Activated CD4-positive, alpha-beta T cell treated with anti-CD3 and anti-CD28 coated beads, Interleukin-2, amount 10 ng/mL, durations not matched to agents 24 days and 14 days (primary cell): ENCODE results near the gene RDH16. TPM values are rescaled to one million over a fixed set of nuclear protein-coding genes. Genes with fewer than 3 reads are reported as not detected.
A peak's percentile ranks its signal among the peaks of the same experiment; 100 is the strongest.
"Not testable (repeated sequence)": the region's sequence is repeated elsewhere in the genome, so short reads cannot be mapped to it uniquely, and the experiment has no call there.

ENCODE experiments used
- DNase-seq: peaks from one replicate; pipeline ENCODE4 v3.0.0; 2022
- H3K27ac Mint-ChIP-seq: one replicate; pipeline ENCODE4 v1.8.0; 2022; ENCODE audit warnings: mild to moderate bottlenecking, mixed read lengths
- H3K27me3 Mint-ChIP-seq: one replicate; pipeline ENCODE4 v1.8.0; 2022; ENCODE audit warnings: mixed read lengths
- H3K36me3 Mint-ChIP-seq: one replicate; pipeline ENCODE4 v1.8.0; 2022; ENCODE audit warnings: low read depth, mild to moderate bottlenecking, mixed read lengths
- H3K4me1 Mint-ChIP-seq: one replicate; pipeline ENCODE4 v1.8.0; 2021; ENCODE audit warnings: mixed read lengths
- H3K4me3 Mint-ChIP-seq: one replicate; pipeline ENCODE4 v1.8.0; 2022; ENCODE audit warnings: mild to moderate bottlenecking, moderate library complexity, mixed read lengths
- H3K9me3 Mint-ChIP-seq: one replicate; pipeline ENCODE4 v1.8.0; 2021; ENCODE audit warnings: mixed read lengths
- intact Hi-C: fragments of 100-400 bp; cut with micrococcal nuclease; formaldehyde crosslinking; loops from one replicate; pipeline ENCODE4 v1.15.1; 2023
- total RNA-seq: library from RNA; stranded (reverse); gene quantifications from 2 replicates; pipeline ENCODE4 v1.2.3, GENCODE V29; 2022

RDH16 gene
- total RNA-seq, 1 donor from 2014 or later = 0.42 TPM

- no peak for DNase-seq
- intact Hi-C loops = no loop called here
- no peak overlapping the region for H3K27ac Mint-ChIP-seq
- no peaks in the 10 kb centered on the region for H3K27me3 Mint-ChIP-seq
- H3K9me3 Mint-ChIP-seq = no peaks in the 10 kb centered on the region
- no peak overlapping the region for H3K4me3 Mint-ChIP-seq
- H3K36me3 Mint-ChIP-seq = no peaks in the 10 kb centered on the region
- H3K4me1 Mint-ChIP-seq = peaks cover 3% of the 10 kb centered on the region
Measured at GRCh38 chr12:56932867-56933266, 24.5 kb downstream of the RDH16 start.

DNA sequence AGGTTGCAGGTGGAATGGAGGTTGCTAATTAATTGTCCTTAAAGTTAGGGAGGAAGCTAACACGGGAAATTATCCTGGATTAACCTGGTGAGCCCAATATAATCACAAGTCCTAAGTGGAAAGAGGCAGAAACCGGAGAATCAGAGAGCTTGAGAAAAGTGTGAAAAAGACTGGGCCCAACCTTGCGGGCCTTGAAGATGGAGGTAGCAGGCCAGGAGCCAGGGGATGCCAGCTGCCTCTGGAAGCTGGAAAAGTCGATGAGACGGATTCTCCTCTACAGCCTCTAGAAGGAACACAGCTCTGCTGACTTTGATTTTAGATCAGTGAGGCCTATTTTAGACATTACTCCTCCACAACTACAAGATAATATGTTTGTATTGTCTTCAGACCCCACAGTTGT lies 25.3 kb downstream of the RDH16 start:
- H3K27ac Mint-ChIP-seq = no peak overlapping the region

DNA sequence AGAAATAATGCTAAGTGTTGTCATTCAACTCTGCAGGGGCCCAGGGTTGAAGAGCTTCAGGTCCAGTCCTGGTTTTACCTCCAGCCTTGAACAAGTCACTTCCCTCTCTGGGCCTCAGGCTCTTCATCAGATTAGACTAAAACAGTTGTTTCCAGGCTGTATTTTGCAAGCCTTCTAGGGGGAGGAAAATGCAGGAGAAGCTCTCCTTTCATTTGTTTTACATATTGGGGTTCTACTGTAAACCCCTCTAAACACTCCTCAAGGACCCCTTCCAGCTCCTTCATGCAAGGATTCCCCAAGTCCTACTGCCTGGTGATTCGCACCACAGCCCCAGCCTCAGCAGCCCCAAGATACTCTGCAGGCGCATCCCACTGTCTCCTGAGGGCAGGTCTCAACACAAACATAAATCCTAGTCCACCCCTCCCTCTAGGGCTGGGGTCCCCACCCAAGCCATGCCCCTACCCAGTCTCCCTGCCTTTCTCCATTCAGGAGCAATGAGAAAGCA lies 25.9 kb downstream of the RDH16 start:
- no peak overlapping the region for H3K4me3 Mint-ChIP-seq
- peaks cover 5% of the 10 kb centered on the region for H3K27me3 Mint-ChIP-seq
- H3K36me3 Mint-ChIP-seq = no peaks in the 10 kb centered on the region
- no peaks in the 10 kb centered on the region for H3K9me3 Mint-ChIP-seq
- no peak overlapping the region for H3K27ac Mint-ChIP-seq
- peaks cover 3% of the 10 kb centered on the region for H3K4me1 Mint-ChIP-seq
- DNase-seq = peak; percentile 65
- intact Hi-C loops = no loop called here

More for the DNA sequence above, 25.3 kb downstream of the RDH16 start:
- intact Hi-C loops = no loop called here
- Mint-ChIP-seq H3K36me3 (no peaks in the 10 kb centered on the region), H3K4me3 (no peak overlapping the region), H3K4me1 (peaks cover 3% of the 10 kb centered on the region), H3K27me3 (peaks cover 3% of the 10 kb centered on the region), H3K9me3 (no peaks in the 10 kb centered on the region)
- DNase-seq = no peak

- intact Hi-C loops = no loop called here
- H3K4me1 Mint-ChIP-seq = peaks cover 3% of the 10 kb centered on the region
- no peaks in the 10 kb centered on the region for H3K36me3 Mint-ChIP-seq
- DNase-seq = no peak
- H3K27ac Mint-ChIP-seq = no peak overlapping the region
- H3K4me3 Mint-ChIP-seq = no peak overlapping the region
- H3K27me3 Mint-ChIP-seq = peaks cover 5% of the 10 kb centered on the region
- H3K9me3 Mint-ChIP-seq = no peaks in the 10 kb centered on the region
Measured at GRCh38 chr12:56930241-56930640, 27.2 kb downstream of the RDH16 start.

DNA sequence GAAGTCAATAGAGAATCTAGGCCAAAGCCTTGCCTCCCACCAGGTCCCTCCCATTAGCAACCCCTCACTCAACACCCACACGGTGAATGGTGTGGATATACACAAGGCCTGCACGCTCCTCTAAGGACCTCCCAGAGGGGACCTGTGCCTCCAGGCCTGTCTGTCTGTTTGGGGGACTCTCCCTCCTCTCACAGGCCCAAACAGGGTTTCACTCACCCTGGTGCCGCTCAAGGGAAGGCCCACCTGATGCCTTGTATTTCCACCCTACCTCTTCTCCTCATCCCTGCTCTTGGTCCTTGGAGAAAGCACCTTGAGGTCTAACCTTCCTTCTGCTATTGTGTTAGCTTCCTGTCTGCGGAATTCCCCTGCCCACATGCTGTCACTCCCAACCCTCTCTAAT lies 27.6 kb downstream of the RDH16 start:
- no peak for DNase-seq
- peaks cover 6% of the 10 kb centered on the region for H3K27me3 Mint-ChIP-seq
- H3K27ac Mint-ChIP-seq = no peak overlapping the region
- no peaks in the 10 kb centered on the region for H3K36me3 Mint-ChIP-seq
- no peak overlapping the region for H3K4me3 Mint-ChIP-seq
- no peaks in the 10 kb centered on the region for H3K9me3 Mint-ChIP-seq
- H3K4me1 Mint-ChIP-seq = peaks cover 3% of the 10 kb centered on the region
- intact Hi-C loops = no loop called here

DNA sequence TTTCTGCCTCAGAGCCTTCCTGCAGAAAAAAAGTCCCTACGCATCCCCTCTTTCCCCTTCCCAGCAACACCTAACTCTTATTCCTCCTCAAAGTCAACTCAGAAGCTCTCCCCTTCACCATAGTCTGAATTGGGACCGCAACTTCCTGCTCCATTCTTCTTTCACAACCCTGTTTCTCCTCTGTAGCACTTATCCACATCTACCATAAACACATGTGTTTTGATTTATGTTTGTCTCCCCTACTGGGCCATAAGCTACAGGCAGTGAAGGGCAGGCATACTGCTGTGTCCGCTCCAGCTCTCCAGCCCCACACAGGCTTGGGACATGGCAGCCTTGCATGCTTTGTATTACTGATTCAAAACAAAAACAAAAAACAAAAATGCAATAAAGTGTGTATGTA lies 29.1 kb downstream of the RDH16 start:
- H3K27me3 Mint-ChIP-seq = peaks cover 7% of the 10 kb centered on the region
- H3K4me1 Mint-ChIP-seq = peaks cover 3% of the 10 kb centered on the region
- DNase-seq = no peak
- no peaks in the 10 kb centered on the region for H3K9me3 Mint-ChIP-seq
- no peaks in the 10 kb centered on the region for H3K36me3 Mint-ChIP-seq
- H3K4me3 Mint-ChIP-seq = no peak overlapping the region
- H3K27ac Mint-ChIP-seq = no peak overlapping the region
- intact Hi-C loops = no loop called here

- no peak overlapping the region for H3K27ac Mint-ChIP-seq
- H3K4me3 Mint-ChIP-seq = no peak overlapping the region
- H3K36me3 Mint-ChIP-seq = no peaks in the 10 kb centered on the region
- H3K4me1 Mint-ChIP-seq = peaks cover 3% of the 10 kb centered on the region
- H3K9me3 Mint-ChIP-seq = no peaks in the 10 kb centered on the region
- DNase-seq = no peak
- intact Hi-C loops = no loop called here
- peaks cover 7% of the 10 kb centered on the region for H3K27me3 Mint-ChIP-seq
Measured at GRCh38 chr12:56927281-56927680, 30.1 kb downstream of the RDH16 start.

DNA sequence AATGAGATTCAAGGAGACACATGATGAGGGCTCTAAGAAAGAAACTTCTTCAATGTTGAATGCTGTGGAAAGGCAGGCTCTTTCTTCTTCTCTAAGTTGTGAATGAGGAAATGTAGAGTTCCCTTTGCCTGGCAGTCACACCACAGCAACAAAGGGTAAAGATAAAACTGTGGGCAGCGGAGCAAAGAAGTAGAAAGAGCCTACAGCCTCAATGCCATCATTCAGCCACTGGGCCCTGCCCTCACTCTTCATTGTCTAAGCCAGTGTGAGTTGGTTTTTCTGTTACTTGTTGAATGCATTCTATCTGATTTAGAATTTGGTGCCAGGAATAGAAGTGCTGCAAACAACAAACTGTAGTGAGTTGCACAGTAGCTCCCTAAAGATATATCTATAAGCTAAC lies 35.4 kb downstream of the RDH16 start:
- no peaks in the 10 kb centered on the region for H3K36me3 Mint-ChIP-seq
- intact Hi-C loops = no loop called here
- DNase-seq = no peak
- H3K27ac Mint-ChIP-seq = no peak overlapping the region
- H3K9me3 Mint-ChIP-seq = peaks cover 8% of the 10 kb centered on the region
- H3K4me3 Mint-ChIP-seq = no peak overlapping the region
- H3K27me3 Mint-ChIP-seq = peaks cover 8% of the 10 kb centered on the region
- H3K4me1 Mint-ChIP-seq = no peaks in the 10 kb centered on the region

- Mint-ChIP-seq H3K4me3 (no peak overlapping the region), H3K27me3 (peaks cover 6% of the 10 kb centered on the region), H3K4me1 (no peaks in the 10 kb centered on the region), H3K27ac (no peak overlapping the region), H3K9me3 (peaks cover 8% of the 10 kb centered on the region), H3K36me3 (no peaks in the 10 kb centered on the region)
- intact Hi-C loops = no loop called here
- no peak for DNase-seq
Measured at GRCh38 chr12:56921346-56921745, 36.1 kb downstream of the RDH16 start.

- H3K27ac Mint-ChIP-seq, intact Hi-C loops, H3K27me3 Mint-ChIP-seq, H3K9me3 Mint-ChIP-seq, H3K36me3 Mint-ChIP-seq, H3K4me3 Mint-ChIP-seq, DNase-seq, H3K4me1 Mint-ChIP-seq: not testable (repeated sequence)
Measured at GRCh38 chr12:56918139-56918538, 39.3 kb downstream of the RDH16 start.

- intact Hi-C loops = no loop called here
- Mint-ChIP-seq H3K4me3 (no peak overlapping the region), H3K27me3 (peaks cover 3% of the 10 kb centered on the region), H3K9me3 (peaks cover 8% of the 10 kb centered on the region), H3K36me3 (no peaks in the 10 kb centered on the region), H3K27ac (no peak overlapping the region), H3K4me1 (no peaks in the 10 kb centered on the region)
- no peak for DNase-seq
Measured at GRCh38 chr12:56916996-56917333, 40.4 kb downstream of the RDH16 start.

DNA sequence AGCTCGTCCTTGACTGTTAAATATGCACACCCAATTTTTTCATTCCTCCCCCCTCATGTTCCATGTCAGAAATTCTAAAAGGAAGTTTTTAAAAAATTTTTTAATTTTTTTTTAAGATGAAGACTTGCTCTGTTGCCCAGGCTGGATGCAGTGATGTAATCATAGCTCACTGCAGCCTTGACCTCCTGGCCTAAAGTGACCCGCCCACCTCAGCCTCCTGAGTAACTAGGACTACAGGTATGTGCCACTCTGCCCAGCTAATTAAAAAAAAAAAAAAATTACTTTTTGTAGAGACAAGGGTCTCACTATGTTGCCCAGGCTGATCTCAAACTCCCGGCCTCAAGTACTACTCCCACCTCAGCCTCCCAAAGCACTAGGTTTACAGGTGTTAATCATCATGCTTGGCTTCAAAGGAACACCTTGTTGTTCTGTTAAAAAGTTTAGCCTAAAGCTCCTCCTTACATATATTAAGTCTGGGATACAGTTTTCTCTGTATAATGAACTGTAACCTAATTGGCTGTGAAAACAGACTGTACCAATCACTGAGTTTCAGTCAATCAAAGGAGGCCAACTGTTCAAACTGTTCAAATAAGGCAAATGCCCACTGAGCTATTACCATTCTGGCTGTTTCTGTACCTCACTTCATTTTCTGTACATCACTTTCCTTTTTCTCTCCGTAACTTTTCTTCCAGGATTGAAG lies 41.0 kb downstream of the RDH16 start:
- intact Hi-C loops = no loop called here
- no peak overlapping the region for H3K27ac Mint-ChIP-seq
- peaks cover 8% of the 10 kb centered on the region for H3K9me3 Mint-ChIP-seq
- peaks cover 3% of the 10 kb centered on the region for H3K27me3 Mint-ChIP-seq
- no peaks in the 10 kb centered on the region for H3K36me3 Mint-ChIP-seq
- H3K4me1 Mint-ChIP-seq = no peaks in the 10 kb centered on the region
- no peak overlapping the region for H3K4me3 Mint-ChIP-seq
- no peak for DNase-seq

DNA sequence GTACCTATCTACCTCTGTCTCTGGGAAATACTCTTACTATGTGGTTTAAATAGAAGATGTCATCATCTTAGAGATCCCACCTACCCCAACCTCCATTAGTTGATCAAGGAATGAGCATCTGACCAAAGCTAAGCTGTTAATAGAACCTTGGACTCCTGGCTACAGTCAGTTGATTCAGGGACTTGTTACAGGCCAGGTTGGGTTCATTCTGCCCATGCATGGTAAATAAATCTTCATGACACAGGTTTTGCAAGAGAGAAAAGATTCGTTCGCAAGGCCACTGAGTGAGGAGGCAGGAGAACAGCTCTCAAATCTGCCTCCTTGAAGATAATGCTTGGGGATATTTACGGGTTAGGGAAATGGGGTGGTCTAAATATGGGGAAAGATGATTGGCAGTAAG lies 42.7 kb downstream of the RDH16 start:
- peaks cover 1% of the 10 kb centered on the region for H3K27me3 Mint-ChIP-seq
- H3K36me3 Mint-ChIP-seq = no peaks in the 10 kb centered on the region
- H3K4me1 Mint-ChIP-seq = no peaks in the 10 kb centered on the region
- no peak overlapping the region for H3K4me3 Mint-ChIP-seq
- no peak for DNase-seq
- H3K9me3 Mint-ChIP-seq = peaks cover 14% of the 10 kb centered on the region
- intact Hi-C loops = no loop called here
- no peak overlapping the region for H3K27ac Mint-ChIP-seq

- Mint-ChIP-seq H3K27me3 (peaks cover 1% of the 10 kb centered on the region), H3K9me3 (peaks cover 19% of the 10 kb centered on the region), H3K4me3 (no peak overlapping the region), H3K27ac (no peak overlapping the region), H3K4me1 (no peaks in the 10 kb centered on the region), H3K36me3 (no peaks in the 10 kb centered on the region)
- DNase-seq = no peak
- intact Hi-C loops = no loop called here
Measured at GRCh38 chr12:56914256-56914655, 43.2 kb downstream of the RDH16 start.

DNA sequence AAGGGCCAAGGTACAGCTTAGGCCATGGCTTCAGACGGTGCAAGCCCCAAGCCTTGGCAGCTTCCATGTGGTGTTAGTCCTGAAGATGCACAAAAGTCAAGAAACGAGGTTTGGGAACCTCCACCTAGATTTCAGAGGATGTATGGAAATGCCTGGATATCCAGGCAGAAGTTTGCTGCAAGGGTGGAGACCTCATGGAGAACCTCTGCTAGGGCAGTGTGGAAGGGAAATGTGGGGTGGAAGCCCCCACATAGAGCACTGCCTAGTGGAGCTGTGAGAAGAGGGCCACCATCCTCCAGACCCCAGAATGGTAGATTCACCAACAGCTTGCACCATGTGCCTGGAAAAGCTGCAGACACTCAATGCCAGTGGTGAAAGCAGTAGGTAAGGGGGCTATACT lies 48.0 kb downstream of the RDH16 start:
- H3K4me1 Mint-ChIP-seq, DNase-seq, H3K36me3 Mint-ChIP-seq, H3K27me3 Mint-ChIP-seq, H3K4me3 Mint-ChIP-seq, intact Hi-C loops, H3K27ac Mint-ChIP-seq: not testable (repeated sequence)
- H3K9me3 Mint-ChIP-seq = peaks cover 27% of the 10 kb centered on the region
